Fibroblast of peridontal ligament (primary cell): ENCODE measurements around the gene ZNF184.
"Not testable (repeated sequence)": the region's sequence is repeated elsewhere in the genome, so short reads cannot be mapped to it uniquely, and the experiment has no call there.

Experiments
- DNase-seq: peaks from one replicate; pipeline ENCODE4 v3.0.0-alpha.2; 2010; ENCODE audit errors: extremely low read depth

The ZNF184 gene

DNA sequence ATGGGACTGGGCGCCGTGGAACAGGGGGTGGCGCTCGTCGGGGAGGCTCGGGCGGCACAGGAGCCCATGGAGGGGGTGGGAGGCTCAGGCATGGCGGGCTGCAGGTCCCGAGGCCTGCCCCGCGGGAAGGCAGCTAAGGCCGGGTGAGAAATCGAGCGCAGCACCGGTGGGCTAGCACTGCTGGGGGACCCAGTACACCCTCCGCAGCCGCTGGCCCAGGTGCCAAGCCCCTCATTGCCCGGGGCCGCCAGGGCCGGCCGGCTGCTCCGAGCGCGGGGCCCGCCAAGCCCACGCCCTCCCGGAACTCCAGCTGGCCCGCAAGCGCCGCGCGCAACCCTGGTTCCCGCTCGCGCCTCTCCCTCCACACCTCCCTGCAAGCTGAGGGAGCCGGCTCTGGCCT is 48.1 kb downstream of the ZNF184 start:
- not testable (repeated sequence) for DNase-seq

GRCh38 chr6:27422651-27423332 is 50.1 kb downstream of the ZNF184 start:
- no peak for DNase-seq

- DNase-seq = no peak
Observed at GRCh38 chr6:27419363-27419762, 53.5 kb downstream of the ZNF184 start.

- no peak for DNase-seq
Observed at GRCh38 chr6:27415898-27416297, 57.0 kb downstream of the ZNF184 start.

GRCh38 chr6:27414996-27415395 is 57.9 kb downstream of the ZNF184 start:
- DNase-seq = no peak

GRCh38 chr6:27414300-27414699 is 58.6 kb downstream of the ZNF184 start:
- DNase-seq = no peak

DNA sequence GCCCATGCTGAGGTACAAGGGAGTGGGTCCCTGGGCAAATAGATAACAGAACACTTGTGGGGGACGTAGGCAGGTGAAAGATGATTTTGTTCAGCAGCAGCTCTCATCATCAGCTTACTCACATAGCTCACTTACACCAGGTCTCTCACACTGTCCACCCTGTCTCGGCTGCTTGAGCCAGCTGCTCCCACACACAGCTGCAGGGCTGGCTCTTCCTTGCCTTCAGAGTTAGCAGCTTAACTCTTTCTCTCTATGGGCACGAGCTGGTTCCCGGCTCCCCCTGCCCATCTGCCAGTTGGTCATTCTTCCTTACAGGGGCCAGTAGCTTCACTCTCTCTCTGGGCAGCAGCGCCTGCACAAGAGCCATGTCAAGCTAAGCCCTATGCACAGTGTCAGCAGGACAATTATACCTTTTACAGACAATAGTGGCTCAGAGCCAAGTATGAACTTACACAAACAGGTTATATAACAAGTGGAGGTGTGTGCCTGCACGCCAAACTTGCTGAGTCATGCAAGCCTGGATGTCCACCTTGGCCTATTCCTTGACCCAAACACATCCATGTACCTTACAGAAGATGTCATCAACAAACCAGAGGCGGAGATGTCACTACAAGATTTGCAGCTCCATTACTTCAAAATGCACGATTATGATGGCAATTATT is 65.6 kb downstream of the ZNF184 start:
- no peak for DNase-seq

DNA sequence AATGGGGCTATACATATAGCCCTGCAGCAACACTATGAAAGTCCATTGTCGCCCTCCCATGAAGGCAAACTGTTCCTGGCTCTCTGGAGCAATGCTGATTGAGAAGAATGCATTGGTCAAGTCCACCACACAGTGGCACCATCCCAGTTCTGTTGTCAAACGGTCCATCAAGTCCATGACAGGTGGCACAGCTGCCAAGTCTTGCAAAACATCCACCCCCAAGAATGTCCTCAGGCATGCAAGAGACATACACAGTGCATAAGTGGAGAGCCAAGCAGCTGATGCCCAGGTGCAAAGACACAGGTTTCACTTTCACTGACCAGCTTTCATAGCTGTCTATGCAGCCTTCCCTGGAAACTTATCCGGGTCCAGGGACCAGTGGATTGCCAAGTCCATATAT is 66.8 kb downstream of the ZNF184 start:
- DNase-seq = no peak

DNA sequence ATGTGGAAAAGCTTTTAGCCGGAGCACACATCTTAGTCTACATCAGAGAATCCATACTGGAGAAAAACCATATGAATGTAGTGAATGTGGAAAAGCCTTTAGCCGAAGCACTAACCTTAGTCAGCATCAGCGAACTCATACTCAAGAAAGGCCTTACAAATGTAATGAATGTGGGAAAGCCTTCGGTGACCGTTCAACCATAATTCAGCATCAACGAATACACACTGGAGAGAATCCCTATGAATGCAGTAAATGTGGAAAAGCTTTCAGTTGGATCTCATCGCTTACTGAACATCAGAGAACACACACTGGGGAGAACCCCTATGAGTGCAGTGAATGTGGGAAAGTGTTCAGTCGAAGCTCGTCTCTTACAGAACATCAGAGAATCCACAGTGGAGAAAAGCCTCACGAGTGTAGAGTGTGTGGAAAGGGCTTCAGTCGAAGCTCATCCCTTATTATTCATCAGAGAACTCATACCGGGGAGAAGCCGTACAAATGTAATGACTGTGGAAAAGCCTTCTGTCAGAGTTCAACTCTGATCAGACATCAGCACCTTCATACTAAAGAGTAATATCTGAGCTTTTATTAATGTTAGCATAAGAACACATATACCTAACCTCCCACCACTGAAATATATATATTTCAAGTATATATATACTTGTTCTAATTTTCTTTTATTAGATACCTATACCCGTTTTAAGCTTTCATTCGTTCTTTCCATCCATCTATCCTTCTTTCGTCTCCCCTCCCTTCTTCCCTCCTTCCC is 71.8 kb downstream of the ZNF184 start:
- DNase-seq = no peak
